PC-3 (cell line): ENCODE measurements around the gene NTMT2.

ENCODE experiments used
- EZH2 ChIP-seq: fragments of 300-600 bp; sonication (generic); IDR thresholded peaks from one replicate; pipeline ENCODE4 v1.6.1; 2017; ENCODE audit warnings: antibody characterized with exemption, mild to moderate bottlenecking, low read length; ENCODE audit not compliant: unreplicated experiment
- EZH2phosphoT487 ChIP-seq: fragments of 300-600 bp; sonication (generic); IDR thresholded peaks from 2 replicates; pipeline ENCODE4 v1.6.1; 2018; ENCODE audit warnings: mild to moderate bottlenecking, antibody characterized with exemption, low read length, borderline replicate concordance
- TF ChIP-seq, protein P1 (sequence below): fragments of 300-600 bp; sonication (generic); conservative IDR thresholded peaks from 2 replicates; pipeline ENCODE4 v1.5.1; 2017; ENCODE audit warnings: antibody characterized with exemption, low read depth, mild to moderate bottlenecking, low read length

DNA sequence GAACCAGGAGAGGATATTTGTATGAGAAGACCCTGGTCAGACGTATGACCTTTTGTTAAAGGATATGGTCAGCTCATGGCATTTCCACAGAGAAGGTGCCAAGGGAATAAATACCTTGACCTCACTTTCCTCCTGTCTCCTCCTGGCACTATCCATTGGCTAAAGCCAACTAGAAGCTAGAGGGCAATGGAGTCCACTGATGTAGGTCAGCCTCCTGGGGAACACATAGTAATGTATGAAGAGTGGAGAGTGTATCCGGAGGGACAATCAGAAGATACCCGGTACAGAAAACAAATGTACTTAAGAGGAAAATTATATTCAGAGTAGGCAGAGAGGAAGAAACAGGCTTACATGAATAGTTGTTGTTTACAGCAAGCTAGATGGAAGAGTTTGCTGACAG is 698 bp upstream of the NTMT2 start:
- TF ChIP-seq, protein P1, sequence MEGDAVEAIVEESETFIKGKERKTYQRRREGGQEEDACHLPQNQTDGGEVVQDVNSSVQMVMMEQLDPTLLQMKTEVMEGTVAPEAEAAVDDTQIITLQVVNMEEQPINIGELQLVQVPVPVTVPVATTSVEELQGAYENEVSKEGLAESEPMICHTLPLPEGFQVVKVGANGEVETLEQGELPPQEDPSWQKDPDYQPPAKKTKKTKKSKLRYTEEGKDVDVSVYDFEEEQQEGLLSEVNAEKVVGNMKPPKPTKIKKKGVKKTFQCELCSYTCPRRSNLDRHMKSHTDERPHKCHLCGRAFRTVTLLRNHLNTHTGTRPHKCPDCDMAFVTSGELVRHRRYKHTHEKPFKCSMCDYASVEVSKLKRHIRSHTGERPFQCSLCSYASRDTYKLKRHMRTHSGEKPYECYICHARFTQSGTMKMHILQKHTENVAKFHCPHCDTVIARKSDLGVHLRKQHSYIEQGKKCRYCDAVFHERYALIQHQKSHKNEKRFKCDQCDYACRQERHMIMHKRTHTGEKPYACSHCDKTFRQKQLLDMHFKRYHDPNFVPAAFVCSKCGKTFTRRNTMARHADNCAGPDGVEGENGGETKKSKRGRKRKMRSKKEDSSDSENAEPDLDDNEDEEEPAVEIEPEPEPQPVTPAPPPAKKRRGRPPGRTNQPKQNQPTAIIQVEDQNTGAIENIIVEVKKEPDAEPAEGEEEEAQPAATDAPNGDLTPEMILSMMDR: no peak
- TF ChIP-seq EZH2 (no peak), EZH2phosphoT487 (no peak)
